Measurements from ENCODE around the gene INPP5D. TPM values are rescaled to one million over a fixed set of nuclear protein-coding genes. Genes with fewer than 3 reads are reported as not detected.

Gene INPP5D
- total RNA-seq, 1 experiment from 2014 or later, result 17.2 TPM

DNA sequence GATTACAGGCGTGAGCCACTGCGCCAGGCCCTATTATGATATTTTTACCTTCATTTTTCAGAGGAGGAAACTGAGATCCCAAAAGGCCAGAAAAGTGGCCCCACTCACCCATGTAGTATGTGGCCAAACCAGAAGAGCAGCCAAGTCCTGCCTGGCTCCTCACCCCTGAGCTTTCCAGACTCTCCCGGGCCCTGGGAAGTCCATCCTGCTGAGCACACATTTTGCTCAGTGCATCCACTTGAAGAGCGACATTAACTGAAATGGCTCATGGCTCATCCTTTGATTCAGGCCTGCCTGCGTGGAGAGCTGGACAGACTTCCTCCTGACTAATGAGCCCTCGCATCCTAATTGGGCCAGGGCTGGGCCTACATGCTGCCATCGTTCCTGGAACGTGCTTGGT is 37.6 kb upstream of the INPP5D start (continued):
- TF ChIP-seq ZMAT4 (CRISPR knock-in tag; IDR thresholded peaks at IDR 0.05) (no peak), PREB (CRISPR knock-in tag; IDR thresholded peaks at IDR 0.05; ENCODE audit: borderline replicate concordance) (no peak)
- TF ChIP-seq, protein P1, sequence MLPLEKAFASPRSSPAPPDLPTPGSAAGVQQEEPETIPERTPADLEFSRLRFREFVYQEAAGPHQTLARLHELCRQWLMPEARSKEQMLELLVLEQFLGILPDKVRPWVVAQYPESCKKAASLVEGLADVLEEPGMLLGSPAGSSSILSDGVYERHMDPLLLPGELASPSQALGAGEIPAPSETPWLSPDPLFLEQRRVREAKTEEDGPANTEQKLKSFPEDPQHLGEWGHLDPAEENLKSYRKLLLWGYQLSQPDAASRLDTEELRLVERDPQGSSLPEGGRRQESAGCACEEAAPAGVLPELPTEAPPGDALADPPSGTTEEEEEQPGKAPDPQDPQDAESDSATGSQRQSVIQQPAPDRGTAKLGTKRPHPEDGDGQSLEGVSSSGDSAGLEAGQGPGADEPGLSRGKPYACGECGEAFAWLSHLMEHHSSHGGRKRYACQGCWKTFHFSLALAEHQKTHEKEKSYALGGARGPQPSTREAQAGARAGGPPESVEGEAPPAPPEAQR (CRISPR knock-in tag; IDR thresholded peaks at IDR 0.05), result no peak

- no peaks in the 10 kb centered on the region for H3K36me3 Mint-ChIP-seq
- ChIA-PET CTCF (no interaction called here), POLR2A (no interaction called here)
- TF ChIP-seq MLX (CRISPR knock-in tag; IDR thresholded peaks at IDR 0.05), result no peak
- TF ChIP-seq MYBL2 (CRISPR knock-in tag; IDR thresholded peaks at IDR 0.05), result no peak
- TF ChIP-seq ZNF281 (CRISPR knock-in tag; IDR thresholded peaks at IDR 0.05), result no peak
- no peak for TF ChIP-seq NFYB (CRISPR knock-in tag; conservative IDR thresholded peaks at IDR 0.05; ENCODE audit: low read depth)
- TF ChIP-seq ZNF671 (CRISPR knock-in tag; IDR thresholded peaks at IDR 0.05), result no peak
- no peak for TF ChIP-seq GRHL2 (CRISPR knock-in tag; IDR thresholded peaks at IDR 0.05; ENCODE audit: insufficient replicate concordance, severe bottlenecking)
- TF ChIP-seq, protein P2, sequence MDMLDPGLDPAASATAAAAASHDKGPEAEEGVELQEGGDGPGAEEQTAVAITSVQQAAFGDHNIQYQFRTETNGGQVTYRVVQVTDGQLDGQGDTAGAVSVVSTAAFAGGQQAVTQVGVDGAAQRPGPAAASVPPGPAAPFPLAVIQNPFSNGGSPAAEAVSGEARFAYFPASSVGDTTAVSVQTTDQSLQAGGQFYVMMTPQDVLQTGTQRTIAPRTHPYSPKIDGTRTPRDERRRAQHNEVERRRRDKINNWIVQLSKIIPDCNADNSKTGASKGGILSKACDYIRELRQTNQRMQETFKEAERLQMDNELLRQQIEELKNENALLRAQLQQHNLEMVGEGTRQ (CRISPR knock-in tag; IDR thresholded peaks at IDR 0.05), result no peak
- TF ChIP-seq IRF2 (CRISPR knock-in tag; IDR thresholded peaks at IDR 0.05; ENCODE audit: borderline replicate concordance, low read depth), result no peak
- TF ChIP-seq HMGA2 (CRISPR knock-in tag; IDR thresholded peaks at IDR 0.05), result no peak
- H3K27me3 Mint-ChIP-seq (ENCODE audit: low read depth), result no peaks in the 10 kb centered on the region; the same call in 1 of the 2 replicates
- ATAC-seq, result no peak
- peaks cover 7% of the 10 kb centered on the region for H3K4me1 Mint-ChIP-seq
- no peak overlapping the region for H3K4me3 Mint-ChIP-seq
- H3K27ac Mint-ChIP-seq, result no peak overlapping the region
- H3K9me3 Mint-ChIP-seq, result no peaks in the 10 kb centered on the region
- no peak for DNase-seq (ENCODE audit: low spot score)
These were observed 37.0 kb upstream of the INPP5D start for GRCh38 chr2:233023007-233023760.

DNA sequence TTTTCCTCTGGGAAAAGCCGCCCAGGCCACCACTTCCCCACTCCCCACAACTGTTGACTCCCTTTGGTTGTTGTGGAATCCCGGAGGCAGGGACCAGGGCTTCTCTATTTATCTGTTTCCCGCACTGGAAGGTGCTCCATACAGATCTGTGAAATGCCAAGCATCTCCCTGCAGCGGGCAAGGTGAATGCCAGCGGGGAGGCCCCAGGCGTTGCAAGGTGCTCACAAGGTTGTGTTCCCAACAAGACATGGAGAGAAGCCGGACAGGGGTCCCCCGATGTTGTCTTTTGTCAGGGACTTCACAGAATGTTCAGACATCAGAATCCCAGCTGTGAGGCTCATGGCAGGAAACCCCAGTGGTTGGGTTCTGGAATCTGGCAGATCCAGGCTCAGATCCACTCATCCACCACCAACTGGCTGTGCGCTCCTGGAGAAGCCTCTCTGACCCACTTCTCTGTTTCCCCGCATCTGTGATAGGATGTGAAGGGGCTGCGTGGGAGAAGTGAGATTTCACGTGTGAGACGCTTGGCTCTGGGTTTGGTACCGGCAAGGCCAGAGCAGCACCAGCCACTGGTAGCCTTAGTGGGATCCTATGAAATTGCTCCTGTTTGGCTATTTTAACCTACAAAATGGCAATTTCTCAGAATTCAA is 36.3 kb upstream of the INPP5D start:
- no peaks in the 10 kb centered on the region for H3K9me3 Mint-ChIP-seq
- DNase-seq (ENCODE audit: low spot score), result no peak
- no peak overlapping the region for H3K4me3 Mint-ChIP-seq
- H3K27me3 Mint-ChIP-seq (ENCODE audit: low read depth), result no peaks in the 10 kb centered on the region; the same call in 1 of the 2 replicates
- ATAC-seq, result no peak
- CTCF ChIA-PET, result no interaction called here
- no peak overlapping the region for H3K27ac Mint-ChIP-seq
- H3K4me1 Mint-ChIP-seq, result peaks cover 7% of the 10 kb centered on the region
- no peaks in the 10 kb centered on the region for H3K36me3 Mint-ChIP-seq
- POLR2A ChIA-PET, result no interaction called here
- TF ChIP-seq CTCF (IDR thresholded peaks at IDR 0.05) (no peak), CREB1 (CRISPR knock-in tag; IDR thresholded peaks at IDR 0.05) (no peak), FOXK1 (CRISPR knock-in tag; IDR thresholded peaks at IDR 0.05) (no peak), IRF2 (CRISPR knock-in tag; IDR thresholded peaks at IDR 0.05; ENCODE audit: borderline replicate concordance, low read depth) (no peak), NFE2L1 (CRISPR knock-in tag; IDR thresholded peaks at IDR 0.05) (no peak), ZNF396 (CRISPR knock-in tag; IDR thresholded peaks at IDR 0.05; ENCODE audit: borderline replicate concordance) (no peak), NR1H2 (CRISPR knock-in tag; IDR thresholded peaks at IDR 0.05) (no peak), ZNF423 (CRISPR knock-in tag; IDR thresholded peaks at IDR 0.05) (no peak)
- TF ChIP-seq, protein P3, sequence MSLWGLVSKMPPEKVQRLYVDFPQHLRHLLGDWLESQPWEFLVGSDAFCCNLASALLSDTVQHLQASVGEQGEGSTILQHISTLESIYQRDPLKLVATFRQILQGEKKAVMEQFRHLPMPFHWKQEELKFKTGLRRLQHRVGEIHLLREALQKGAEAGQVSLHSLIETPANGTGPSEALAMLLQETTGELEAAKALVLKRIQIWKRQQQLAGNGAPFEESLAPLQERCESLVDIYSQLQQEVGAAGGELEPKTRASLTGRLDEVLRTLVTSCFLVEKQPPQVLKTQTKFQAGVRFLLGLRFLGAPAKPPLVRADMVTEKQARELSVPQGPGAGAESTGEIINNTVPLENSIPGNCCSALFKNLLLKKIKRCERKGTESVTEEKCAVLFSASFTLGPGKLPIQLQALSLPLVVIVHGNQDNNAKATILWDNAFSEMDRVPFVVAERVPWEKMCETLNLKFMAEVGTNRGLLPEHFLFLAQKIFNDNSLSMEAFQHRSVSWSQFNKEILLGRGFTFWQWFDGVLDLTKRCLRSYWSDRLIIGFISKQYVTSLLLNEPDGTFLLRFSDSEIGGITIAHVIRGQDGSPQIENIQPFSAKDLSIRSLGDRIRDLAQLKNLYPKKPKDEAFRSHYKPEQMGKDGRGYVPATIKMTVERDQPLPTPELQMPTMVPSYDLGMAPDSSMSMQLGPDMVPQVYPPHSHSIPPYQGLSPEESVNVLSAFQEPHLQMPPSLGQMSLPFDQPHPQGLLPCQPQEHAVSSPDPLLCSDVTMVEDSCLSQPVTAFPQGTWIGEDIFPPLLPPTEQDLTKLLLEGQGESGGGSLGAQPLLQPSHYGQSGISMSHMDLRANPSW (CRISPR knock-in tag; conservative IDR thresholded peaks at IDR 0.05; ENCODE audit: low read depth), result no peak

Data from WTC11 (cell line).